ENCODE measurements around the gene TEX22. TPM values are rescaled to one million over a fixed set of nuclear protein-coding genes. Genes with fewer than 3 reads are reported as not detected.

TEX22 gene
- total RNA-seq, 4 donors from 2014 or later = 0.41 TPM; not detected in 3

- no peak overlapping the region for H3K4me3 ChIP-seq
- DNase-seq = no peak
- intact Hi-C loops (cut with DNase I; ENCODE audit: low total_unique reads) = no loop called here
- in situ Hi-C loops (cut with MboI; ENCODE audit: low pct_ligation_motif_present in 1 of 4, low pct_unique_long_range_greater_than_20kb in 1 of 4, low sequenced_read_pairs in 3 of 4) = no loop called here
- no peak for TF ChIP-seq POLR2A (IDR thresholded peaks at IDR 0.05)
- no peak for TF ChIP-seq POLR2AphosphoS5 (IDR thresholded peaks at IDR 0.05)
- no peak for TF ChIP-seq CTCF (IDR thresholded peaks at IDR 0.05)
- no peak for TF ChIP-seq EP300 (IDR thresholded peaks at IDR 0.05; ENCODE audit: low read depth)
- WGBS, 2 donors (ENCODE audit: low coverage in 1 of 2) = 93% methylated on average over 11 of the region's 19 CpGs; no CpG with 5 or more reads in 1 of the 2 donors
- H3K27me3 ChIP-seq = no peaks in the 10 kb centered on the region
- H3K27ac ChIP-seq = no peak overlapping the region
- H3K36me3 ChIP-seq = peaks cover 0 to 8% (median 0%) of the 10 kb centered on the region in 4 donors
- H3K4me1 ChIP-seq = no peaks in the 10 kb centered on the region
- no peaks in the 10 kb centered on the region for H3K9me3 ChIP-seq
Observed at GRCh38 chr14:105380756-105381155, 17.6 kb upstream of the TEX22 start.

DNA sequence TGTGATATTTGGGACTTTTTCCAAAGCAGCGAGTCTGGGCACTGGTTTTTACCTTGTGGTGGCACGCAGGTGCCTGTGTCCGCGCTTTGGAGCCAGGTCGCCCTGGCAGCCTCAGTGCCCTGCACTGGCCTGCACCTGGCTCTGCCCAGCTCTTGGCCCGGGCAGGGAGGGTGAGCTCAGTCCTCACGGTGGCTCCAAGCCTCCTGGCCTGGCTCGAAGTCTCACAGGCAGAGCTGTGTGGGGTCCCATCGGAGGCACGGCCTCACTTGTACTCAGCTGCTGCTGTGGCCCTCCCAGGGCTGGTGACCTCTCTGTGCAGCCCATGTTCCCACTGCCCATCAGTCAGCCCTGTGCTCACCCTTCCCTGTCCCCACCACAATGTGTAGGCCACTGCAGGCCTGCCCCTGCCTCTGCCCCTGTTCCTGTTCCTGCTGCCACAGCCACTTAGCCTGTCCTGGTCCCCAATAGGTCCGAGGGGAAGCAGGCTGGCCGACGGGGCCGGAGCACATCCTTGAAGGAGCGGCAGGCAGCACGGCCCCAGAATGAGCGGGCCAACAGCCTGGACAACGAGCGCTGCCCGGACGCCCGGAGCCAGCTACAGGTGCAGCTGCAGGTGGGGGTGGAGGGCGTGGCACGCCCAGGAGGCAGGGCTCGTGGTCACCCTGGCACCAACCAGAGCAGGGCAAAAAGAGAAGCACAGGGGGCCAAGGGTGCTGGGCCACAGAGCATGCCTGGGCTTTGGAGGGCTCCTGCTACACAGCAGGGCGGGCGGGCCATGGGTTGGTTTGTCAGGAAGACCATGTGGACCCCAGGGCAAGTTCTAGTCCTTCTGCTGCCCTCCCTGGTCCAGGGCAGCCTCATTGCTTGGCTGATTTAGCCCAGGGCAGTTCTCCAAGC is 16.6 kb upstream of the TEX22 start:
- Histone ChIP-seq H3K9me3 (no peaks in the 10 kb centered on the region), H3K27me3 (no peaks in the 10 kb centered on the region), H3K4me1 (no peaks in the 10 kb centered on the region), H3K36me3 (peaks cover 0 to 8% (median 0%) of the 10 kb centered on the region in 4 donors), H3K4me3 (no peak overlapping the region), H3K27ac (no peak overlapping the region)
- no peak for DNase-seq
- WGBS, 2 donors (ENCODE audit: low coverage in 1 of 2) = 91% methylated on average over 16 of the region's 27 CpGs; no CpG with 5 or more reads in 1 of the 2 donors
- TF ChIP-seq POLR2AphosphoS5 (IDR thresholded peaks at IDR 0.05) = no peak
- TF ChIP-seq POLR2A (IDR thresholded peaks at IDR 0.05) = no peak
- TF ChIP-seq EP300 (IDR thresholded peaks at IDR 0.05; ENCODE audit: low read depth) = no peak
- no peak for TF ChIP-seq CTCF (IDR thresholded peaks at IDR 0.05)
- in situ Hi-C loops (cut with MboI; ENCODE audit: low pct_ligation_motif_present in 1 of 4, low pct_unique_long_range_greater_than_20kb in 1 of 4, low sequenced_read_pairs in 3 of 4) = no loop called here
- intact Hi-C loops (cut with DNase I; ENCODE audit: low total_unique reads) = no loop called here

DNA sequence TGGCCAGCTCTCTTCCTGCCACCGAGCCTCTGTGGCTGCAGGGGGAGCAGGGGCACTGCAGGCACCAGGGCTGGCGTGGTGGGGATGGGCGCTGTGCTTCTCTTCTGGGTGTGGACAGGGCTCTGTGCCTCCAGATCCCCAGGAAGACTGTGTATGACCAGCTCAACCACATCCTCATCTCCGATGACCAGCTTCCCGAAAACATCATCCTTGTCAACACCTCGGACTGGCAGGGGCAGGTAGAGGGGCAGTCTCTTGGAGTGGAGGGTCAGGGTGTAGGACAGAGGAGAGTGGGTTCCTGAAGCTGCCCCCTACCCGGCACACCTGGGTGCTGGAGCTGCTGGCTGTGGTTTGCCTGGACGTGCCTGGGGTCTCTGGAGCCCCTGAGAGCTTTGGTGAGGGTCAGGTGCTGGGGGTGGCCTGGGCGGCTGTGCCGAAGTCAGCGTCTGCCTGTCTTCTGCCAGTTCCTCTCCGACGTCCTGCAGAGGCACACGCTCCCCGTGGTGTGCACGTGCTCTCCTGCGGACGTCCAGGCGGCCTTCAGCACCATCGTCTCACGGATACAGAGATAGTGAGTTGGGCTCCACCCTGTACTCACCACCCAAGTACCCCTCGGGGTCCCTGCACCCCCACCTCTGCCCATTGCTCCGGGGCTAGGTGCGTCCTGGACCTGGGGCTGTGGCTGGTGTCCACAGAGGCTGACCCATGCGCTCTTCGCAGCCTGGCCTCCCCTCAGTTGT is 15.8 kb upstream of the TEX22 start:
- in situ Hi-C loops (cut with MboI; ENCODE audit: low pct_ligation_motif_present in 1 of 4, low pct_unique_long_range_greater_than_20kb in 1 of 4, low sequenced_read_pairs in 3 of 4) = no loop called here
- 93% methylated on average over 26 of the region's 26 CpGs; no CpG with 5 or more reads in 1 of the 2 donors for WGBS, 2 donors (ENCODE audit: low coverage in 1 of 2)
- no peaks in the 10 kb centered on the region for H3K9me3 ChIP-seq
- TF ChIP-seq POLR2A (IDR thresholded peaks at IDR 0.05) = no peak
- TF ChIP-seq EP300 (IDR thresholded peaks at IDR 0.05; ENCODE audit: low read depth) = no peak
- TF ChIP-seq CTCF (IDR thresholded peaks at IDR 0.05) = no peak
- no peak for TF ChIP-seq POLR2AphosphoS5 (IDR thresholded peaks at IDR 0.05)
- H3K27me3 ChIP-seq = no peaks in the 10 kb centered on the region
- no peak overlapping the region for H3K4me3 ChIP-seq
- DNase-seq = no peak
- H3K36me3 ChIP-seq = peaks cover 0 to 8% (median 0%) of the 10 kb centered on the region in 4 donors
- H3K27ac ChIP-seq = no peak overlapping the region
- H3K4me1 ChIP-seq = no peaks in the 10 kb centered on the region
- intact Hi-C loops (cut with DNase I; ENCODE audit: low total_unique reads) = no loop called here

DNA sequence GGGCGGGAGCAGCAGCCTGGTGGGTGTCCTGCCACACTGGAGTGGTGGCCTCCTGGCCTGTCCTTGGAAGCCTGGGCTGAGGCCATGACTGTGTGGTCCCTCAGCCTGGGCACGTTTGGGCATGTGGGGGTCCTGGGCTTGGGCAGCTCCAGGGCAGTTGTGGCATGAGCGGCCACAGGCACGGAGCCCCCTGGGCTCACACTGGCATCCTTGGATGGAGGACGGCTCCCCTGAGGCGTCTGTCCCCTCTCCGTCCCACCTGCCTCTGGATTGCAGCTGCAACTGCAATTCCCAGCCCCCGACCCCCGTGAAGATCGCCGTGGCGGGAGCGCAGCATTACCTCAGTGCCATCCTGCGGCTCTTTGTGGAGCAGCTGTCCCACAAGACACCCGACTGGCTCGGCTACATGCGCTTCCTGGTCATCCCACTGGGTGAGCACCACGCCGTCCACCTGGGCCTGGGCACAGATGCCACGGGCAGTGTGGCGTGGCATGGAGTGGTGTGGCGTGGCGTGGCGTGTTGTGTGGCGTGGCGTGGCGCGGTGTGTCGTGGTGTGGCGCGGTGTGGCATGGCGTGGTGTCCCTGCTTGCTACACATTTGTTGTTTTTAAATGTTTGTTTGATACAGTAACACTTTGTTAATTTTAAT is 15.1 kb upstream of the TEX22 start:
- no peak overlapping the region for H3K4me3 ChIP-seq
- intact Hi-C loops (cut with DNase I; ENCODE audit: low total_unique reads) = no loop called here
- TF ChIP-seq EP300 (IDR thresholded peaks at IDR 0.05; ENCODE audit: low read depth) (no peak), POLR2A (IDR thresholded peaks at IDR 0.05) (no peak), CTCF (IDR thresholded peaks at IDR 0.05) (no peak), POLR2AphosphoS5 (IDR thresholded peaks at IDR 0.05) (no peak)
- no peak for DNase-seq
- in situ Hi-C loops (cut with MboI; ENCODE audit: low pct_ligation_motif_present in 1 of 4, low pct_unique_long_range_greater_than_20kb in 1 of 4, low sequenced_read_pairs in 3 of 4) = no loop called here
- no peaks in the 10 kb centered on the region for H3K27me3 ChIP-seq
- no peak overlapping the region for H3K27ac ChIP-seq
- no peaks in the 10 kb centered on the region for H3K4me1 ChIP-seq
- H3K36me3 ChIP-seq = peaks cover 0 to 8% (median 0%) of the 10 kb centered on the region in 4 donors
- no peaks in the 10 kb centered on the region for H3K9me3 ChIP-seq
- 95% methylated on average over 32 of the region's 32 CpGs; no CpG with 5 or more reads in 1 of the 2 donors for WGBS, 2 donors (ENCODE audit: low coverage in 1 of 2)
